Astrocyte (in vitro differentiated cells and primary cell): ENCODE data around the gene TPX2.

ENCODE experiments used
- EZH2 ChIP-seq: IDR thresholded peaks from 2 replicates; pipeline ENCODE4 v1.6.1; 2012; ENCODE audit warnings: mild to moderate bottlenecking, low read length, inconsistent platforms; ENCODE audit not compliant: insufficient read depth
- TF ChIP-seq, protein P1 (sequence below): IDR thresholded peaks from 2 replicates; pipeline ENCODE4 v1.5.1; 2011; ENCODE audit warnings: low read depth, mild to moderate bottlenecking, inconsistent platforms, low read length, moderate library complexity; ENCODE audit not compliant: insufficient read depth

DNA sequence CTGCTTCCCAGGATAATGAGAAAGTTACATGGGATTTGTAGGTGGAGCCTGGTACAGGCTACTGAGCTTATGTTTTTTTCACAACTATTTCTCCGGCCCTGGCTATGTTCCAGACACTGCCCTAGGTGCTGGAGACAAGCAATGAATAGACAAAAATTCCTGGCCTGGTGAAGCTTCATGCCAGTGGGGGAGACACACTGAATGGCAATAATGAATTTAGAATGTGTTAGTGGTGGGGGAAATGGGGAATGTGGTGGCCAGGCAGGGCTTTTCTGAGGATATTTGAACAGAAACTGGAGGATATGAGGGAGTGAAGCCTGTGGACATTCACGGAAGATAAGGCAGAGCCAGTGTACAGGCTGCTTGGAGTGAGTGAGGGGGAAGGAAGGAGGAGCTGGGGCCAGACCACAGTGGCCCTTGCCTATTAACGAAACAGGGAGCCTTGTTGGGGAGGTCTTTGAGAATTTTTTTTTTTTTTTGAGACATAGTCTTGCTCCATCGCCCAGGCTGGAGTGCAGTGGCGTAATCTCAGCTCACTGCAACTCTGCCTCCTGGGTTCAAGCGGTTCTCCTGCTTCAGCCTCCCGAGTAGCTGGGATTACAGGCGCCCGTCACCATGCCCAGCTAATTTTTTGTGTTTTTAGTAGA lies 99.7 kb downstream of the TPX2 start:
- TF ChIP-seq, protein P1, sequence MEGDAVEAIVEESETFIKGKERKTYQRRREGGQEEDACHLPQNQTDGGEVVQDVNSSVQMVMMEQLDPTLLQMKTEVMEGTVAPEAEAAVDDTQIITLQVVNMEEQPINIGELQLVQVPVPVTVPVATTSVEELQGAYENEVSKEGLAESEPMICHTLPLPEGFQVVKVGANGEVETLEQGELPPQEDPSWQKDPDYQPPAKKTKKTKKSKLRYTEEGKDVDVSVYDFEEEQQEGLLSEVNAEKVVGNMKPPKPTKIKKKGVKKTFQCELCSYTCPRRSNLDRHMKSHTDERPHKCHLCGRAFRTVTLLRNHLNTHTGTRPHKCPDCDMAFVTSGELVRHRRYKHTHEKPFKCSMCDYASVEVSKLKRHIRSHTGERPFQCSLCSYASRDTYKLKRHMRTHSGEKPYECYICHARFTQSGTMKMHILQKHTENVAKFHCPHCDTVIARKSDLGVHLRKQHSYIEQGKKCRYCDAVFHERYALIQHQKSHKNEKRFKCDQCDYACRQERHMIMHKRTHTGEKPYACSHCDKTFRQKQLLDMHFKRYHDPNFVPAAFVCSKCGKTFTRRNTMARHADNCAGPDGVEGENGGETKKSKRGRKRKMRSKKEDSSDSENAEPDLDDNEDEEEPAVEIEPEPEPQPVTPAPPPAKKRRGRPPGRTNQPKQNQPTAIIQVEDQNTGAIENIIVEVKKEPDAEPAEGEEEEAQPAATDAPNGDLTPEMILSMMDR, result no peak
- no peak for TF ChIP-seq EZH2
